Measurements from ENCODE around the gene HOXA3.

Gene HOXA3

GRCh38 chr7:27088002-27088922, 64.1 kb downstream of the HOXA3 start:
- Histone ChIP-seq H3K4me3 (ENCODE audit: low read depth in 1 of 2, low read length in 1 of 2) (peak overlapping the region in 1 of 2 experiments; percentile 7), H3K27me3 (peaks cover 94% of the 10 kb centered on the region)

GRCh38 chr7:27083646-27084045, 68.7 kb downstream of the HOXA3 start:
- H3K27me3 ChIP-seq = peaks cover 48% of the 10 kb centered on the region
- peaks cover 0 to 9% of the 10 kb centered on the region in 2 experiments for H3K4me1 ChIP-seq (ENCODE audit: control insufficient read depth in 1 of 2, insufficient read depth in 1 of 2, low read depth in 1 of 2, low read length in 1 of 2)
- no peaks in the 10 kb centered on the region for H3K9me3 ChIP-seq
- no peak overlapping the region for H3K4me3 ChIP-seq (ENCODE audit: low read depth in 1 of 2, low read length in 1 of 2)
- no peaks in the 10 kb centered on the region for H3K36me3 ChIP-seq
- H3K27ac ChIP-seq = no peak overlapping the region
- TF ChIP-seq CTCF (IDR thresholded peaks at IDR 0.05) = no peak

More at GRCh38 chr7:27088002-27088922, 64.1 kb downstream of the HOXA3 start:
- Histone ChIP-seq H3K4me1 (ENCODE audit: control insufficient read depth in 1 of 2, insufficient read depth in 1 of 2, low read depth in 1 of 2, low read length in 1 of 2) (peaks cover 0 to 9% of the 10 kb centered on the region in 2 experiments), H3K9me3 (no peaks in the 10 kb centered on the region), H3K27ac (no peak overlapping the region), H3K36me3 (no peaks in the 10 kb centered on the region)
- TF ChIP-seq CTCF (IDR thresholded peaks at IDR 0.05) = no peak

GRCh38 chr7:27082171-27082570, 70.2 kb downstream of the HOXA3 start:
- H3K27me3 ChIP-seq = peaks cover 33% of the 10 kb centered on the region
- no peaks in the 10 kb centered on the region for H3K4me1 ChIP-seq (ENCODE audit: control insufficient read depth in 1 of 2, insufficient read depth in 1 of 2, low read depth in 1 of 2, low read length in 1 of 2)
- no peaks in the 10 kb centered on the region for H3K9me3 ChIP-seq
- H3K36me3 ChIP-seq = no peaks in the 10 kb centered on the region
- no peak for TF ChIP-seq CTCF (IDR thresholded peaks at IDR 0.05)
- H3K4me3 ChIP-seq (ENCODE audit: low read depth in 1 of 2, low read length in 1 of 2) = no peak overlapping the region
- H3K27ac ChIP-seq = no peak overlapping the region

GRCh38 chr7:27080844-27081436, 71.4 kb downstream of the HOXA3 start:
- no peak overlapping the region for H3K27ac ChIP-seq

More at GRCh38 chr7:27080844-27081436, 71.4 kb downstream of the HOXA3 start:
- Histone ChIP-seq H3K4me1 (ENCODE audit: control insufficient read depth in 1 of 2, insufficient read depth in 1 of 2, low read depth in 1 of 2, low read length in 1 of 2) (no peaks in the 10 kb centered on the region), H3K4me3 (ENCODE audit: low read depth in 1 of 2, low read length in 1 of 2) (no peak overlapping the region), H3K36me3 (no peaks in the 10 kb centered on the region), H3K9me3 (no peaks in the 10 kb centered on the region), H3K27me3 (peaks cover 21% of the 10 kb centered on the region)
- no peak for TF ChIP-seq CTCF (IDR thresholded peaks at IDR 0.05)
